Measurements from ENCODE around the gene TMEM53. TPM values are rescaled to one million over a fixed set of nuclear protein-coding genes. Genes with fewer than 3 reads are reported as not detected.

TMEM53 gene
- total and polyA plus RNA-seq, 2 donors (not counting 3 experiments of a cell fraction or from before 2014, with no cell fraction given): 5.3 to 16.5 TPM

- dilution Hi-C loops (cut with MboI; ENCODE audit: extremely low pct_ligation_motif_present, low sequenced_read_pairs): no loop called here
- Histone ChIP-seq H3K27ac (ENCODE audit: insufficient read depth, low read depth, low read length) (no peak overlapping the region), H3K9me1 (replicated peaks; ENCODE audit: control insufficient read depth, extremely low read depth, insufficient read depth, low read length) (no peaks in the 10 kb centered on the region), H3K4me3 (replicated peaks in 1 of 3; ENCODE audit: insufficient read depth in 1 of 3, low read depth in 1 of 3, low read length in 3 of 3) (no peak overlapping the region), H3K9me3 (replicated peaks; ENCODE audit: control insufficient read depth, insufficient read depth, low read length) (no peaks in the 10 kb centered on the region), H3K4me2 (ENCODE audit: insufficient read depth, low read length) (no peak overlapping the region), H3K27me3 (ENCODE audit: control insufficient read depth in 2 of 2, insufficient read depth in 2 of 2, low read length in 2 of 2) (no peaks in the 10 kb centered on the region), H3K79me2 (ENCODE audit: control insufficient read depth, insufficient read depth, low read length) (no peaks in the 10 kb centered on the region), H3K36me3 (ENCODE audit: control insufficient read depth in 2 of 2, extremely low read depth in 1 of 2, insufficient read depth in 2 of 2, low read length in 2 of 2) (no peaks in the 10 kb centered on the region), H3K9ac (replicated peaks; ENCODE audit: extremely low read depth, insufficient read depth, low read length) (no peak overlapping the region), H2AFZ (ENCODE audit: low read depth, low read length) (no peak overlapping the region), H3K4me1 (ENCODE audit: control insufficient read depth, extremely low read depth, insufficient read depth, low read length) (no peaks in the 10 kb centered on the region), H4K20me1 (replicated peaks; ENCODE audit: control insufficient read depth, extremely low read depth, insufficient read depth, low read length) (no peaks in the 10 kb centered on the region)
- no TSS peak for BruUV-seq (replicated peaks)
- no peak for FAIRE-seq
- intact Hi-C loops (cut with micrococcal nuclease): no loop called here
- CTCF ChIA-PET: interaction anchor here (0.6 kb wide), 1 partner anchor 11 kb away, joined by 4 read pairs; no protein-coding TSS in a partner anchor
- POLR2A ChIA-PET: no interaction called here
- no peak for DNase-seq (ENCODE audit: low read depth, low spot score)
- no peak for TF ChIP-seq MYC (IDR thresholded peaks at IDR 0.05; ENCODE audit: low read depth, low read length)
- no peak for TF ChIP-seq CTCF (IDR thresholded peaks at IDR 0.05; ENCODE audit: extremely low read depth in 1 of 2, insufficient read depth in 1 of 2, low read depth in 1 of 2, low read length in 2 of 2)
- no peak for TF ChIP-seq MAX (IDR thresholded peaks at IDR 0.05; ENCODE audit: insufficient read depth, insufficient read length)
- TF ChIP-seq GATA2 (IDR thresholded peaks at IDR 0.05; ENCODE audit: insufficient read depth, insufficient read length, low read depth, low read length): no peak
- no peak for TF ChIP-seq FOS (IDR thresholded peaks at IDR 0.05; ENCODE audit: borderline replicate concordance, insufficient read depth, low read length)
- no peak for TF ChIP-seq POLR2A (IDR thresholded peaks at IDR 0.05; ENCODE audit: low read depth, low read length)
- TF ChIP-seq JUN (IDR thresholded peaks at IDR 0.05; ENCODE audit: borderline replicate concordance, insufficient read depth, insufficient read length, low read depth): no peak
- TF ChIP-seq EZH2 (IDR thresholded peaks at IDR 0.05; ENCODE audit: borderline replicate concordance, low read depth, low read length, severe bottlenecking): no peak
- TF ChIP-seq POLR2AphosphoS5 (IDR thresholded peaks at IDR 0.05; ENCODE audit: insufficient read depth, low read depth, low read length): no peak
Observed at GRCh38 chr1:44723496-44724295, 49.4 kb upstream of the TMEM53 start.

All from endothelial cell of umbilical vein (primary cell).